HepG2 (cell line): ENCODE measurements around the gene SMURF1. TPM values are rescaled to one million over a fixed set of nuclear protein-coding genes. Genes with fewer than 3 reads are reported as not detected.

Experiments
- ATAC-seq: fragments of 200-7000 bp; cut with Tn5 transposase; 3 replicates; pipeline ENCODE4 v1.9.1; 2020; ENCODE audit warnings: mild to moderate bottlenecking, moderate library complexity
- BruUV-seq: library from RNA; stranded (reverse); fragments of 400-500 nt; replicated peaks from 2 replicates; lab custom pipeline; 2021; lab: Mats Ljungman, UMichigan
- CTCF ChIA-PET: fragments of 300-600 bp; formaldehyde crosslinking; extraction: SDS; loops from one replicate; lab custom pipeline; 2021; ENCODE audit warnings: low total read pairs, inconsistent platforms, low intra/inter-chr PET ratio; lab: Yijun Ruan, JAX
- POLR2A ChIA-PET: fragments of 350-600 bp; sonication (Branson Sonifier 250); formaldehyde crosslinking; loops from one replicate; lab custom pipeline; 2020; ENCODE audit warnings: antibody characterized with exemption, inconsistent platforms; lab: Yijun Ruan, JAX
- DNase-seq: peaks from one replicate; pipeline ENCODE4 v3.0.0-alpha.2; 2015; ENCODE audit warnings: low spot score
- FAIRE-seq: peaks from 3 replicates; lab custom pipeline; 2011; peaks lifted over from hg19 to GRCh38; lab: Jason Lieb, UNC
- H2AFZ ChIP-seq: one replicate; pipeline ENCODE4 v1.6.1; 2011; ENCODE audit warnings: low read length, inconsistent platforms
- H3K27ac ChIP-seq: fragments of 300-600 bp; 3 replicates; pipeline ENCODE4 v1.8.0; 2011; ENCODE audit warnings: mixed run types, mild to moderate bottlenecking, mixed read lengths, low read length, inconsistent platforms; ENCODE audit not compliant: insufficient read depth; ENCODE audit errors: extremely low read length
- H3K27me3 ChIP-seq, 2 experiments: fragments of 200-600 bp in 1 of 2; 2 replicates in 1 of 2; 3 replicates in 1 of 2; pipeline versions ENCODE4 v1.6.0 to v1.8.0; 2011; ENCODE audit warnings: low read length in 2 of 2, mild to moderate bottlenecking in 2 of 2, moderate library complexity in 2 of 2, inconsistent platforms in 1 of 2; ENCODE audit not compliant: insufficient read depth in 2 of 2, control insufficient read depth in 1 of 2
- H3K36me3 ChIP-seq, 2 experiments: fragments of 200-600 bp in 1 of 2; replicated peaks in 1 of 2; 2 replicates in 1 of 2; 3 replicates in 1 of 2; pipeline versions ENCODE4 v1.5.1 to v1.8.0; 2011; ENCODE audit warnings: low read length in 2 of 2, inconsistent platforms in 1 of 2; ENCODE audit not compliant: insufficient read depth in 2 of 2, control insufficient read depth in 1 of 2
- H3K4me1 ChIP-seq: 2 replicates; pipeline ENCODE4 v1.5.1; 2012; ENCODE audit warnings: low read length, inconsistent platforms; ENCODE audit not compliant: insufficient read depth
- H3K4me2 ChIP-seq: 2 replicates; pipeline ENCODE4 v1.6.0; 2011; ENCODE audit warnings: low read depth, low read length, inconsistent platforms
- H3K4me3 ChIP-seq, 3 experiments: fragments of 200-600 bp in 1 of 3; sonication (generic), shearing (Covaris generic) in 1 of 3; replicated peaks in 1 of 3; 2 replicates each; pipeline ENCODE4 v1.5.1; 2011 to 2016; ENCODE audit warnings: low read length in 3 of 3, inconsistent platforms in 2 of 3, low read depth in 2 of 3, mild to moderate bottlenecking in 2 of 3, control low read depth in 1 of 3, mixed read lengths in 1 of 3; ENCODE audit not compliant: insufficient read depth in 1 of 3
- H3K79me2 ChIP-seq: one replicate; pipeline ENCODE4 v1.6.1; 2011; ENCODE audit warnings: low read length, inconsistent platforms; ENCODE audit not compliant: insufficient read depth
- H3K9ac ChIP-seq: 2 replicates; pipeline ENCODE4 v1.6.0; 2011; ENCODE audit warnings: mild to moderate bottlenecking, low read depth, low read length, inconsistent platforms; ENCODE audit not compliant: insufficient read depth
- H3K9me3 ChIP-seq: 2 replicates; pipeline ENCODE4 v1.5.1; 2012; ENCODE audit warnings: mild to moderate bottlenecking, low read length
- H4K20me1 ChIP-seq: 2 replicates; pipeline ENCODE4 v1.6.0; 2011; ENCODE audit warnings: inconsistent platforms, mild to moderate bottlenecking, low read length, moderate library complexity; ENCODE audit not compliant: insufficient read depth
- DPF2 ChIP-seq: sonication (generic); formaldehyde crosslinking; IDR thresholded peaks from 2 replicates; pipeline ENCODE4 v1.4.0; 2020; ENCODE audit warnings: mild to moderate bottlenecking, low read depth, missing genetic modification reagents, borderline replicate concordance
- HCFC1 ChIP-seq: fragments of 150-350 bp; IDR thresholded peaks from 2 replicates; pipeline ENCODE4 v1.6.1; 2014; ENCODE audit warnings: low read depth, low read length
- HHEX ChIP-seq: IDR thresholded peaks from 2 replicates; pipeline ENCODE4 v1.6.1; 2016; ENCODE audit warnings: control low read depth
- SNAPC2 ChIP-seq: sonication (generic); formaldehyde crosslinking; IDR thresholded peaks from 2 replicates; pipeline ENCODE4 v1.8.1; 2022; ENCODE audit warnings: mild to moderate bottlenecking, missing genetic modification reagents
- TMF1 ChIP-seq: sonication (generic); formaldehyde crosslinking; IDR thresholded peaks from 2 replicates; pipeline ENCODE4 v1.8.1; 2022; ENCODE audit warnings: low read depth, missing genetic modification reagents
- YY1 ChIP-seq: IDR thresholded peaks from 2 replicates; pipeline ENCODE4 v1.6.1; 2011; ENCODE audit warnings: low read length, low read depth, moderate library complexity, mild to moderate bottlenecking; ENCODE audit not compliant: insufficient read depth, insufficient replicate concordance
- ZNF136 ChIP-seq: sonication (generic); formaldehyde crosslinking; IDR thresholded peaks from 2 replicates; pipeline ENCODE4 v1.8.1; 2022; ENCODE audit warnings: low read depth, mild to moderate bottlenecking, moderate library complexity, missing genetic modification reagents
- ZNF230 ChIP-seq: sonication (generic); formaldehyde crosslinking; IDR thresholded peaks from 2 replicates; pipeline ENCODE4 v1.4.0; 2020; ENCODE audit warnings: mild to moderate bottlenecking, missing genetic modification reagents
- ZNF552 ChIP-seq: sonication (generic); formaldehyde crosslinking; IDR thresholded peaks from 2 replicates; pipeline ENCODE4 v1.9.0; 2022; ENCODE audit warnings: missing genetic modification reagents, mild to moderate bottlenecking, borderline replicate concordance
- ZNF749 ChIP-seq: sonication (generic); formaldehyde crosslinking; IDR thresholded peaks from 2 replicates; pipeline ENCODE4 v1.8.0; 2022; ENCODE audit warnings: mild to moderate bottlenecking, missing genetic modification reagents, moderate library complexity, borderline replicate concordance
- whole genome bisulfite sequencing: methylation state at CpG from one replicate; pipeline ENCODE4 v1.1.6; 2017; ENCODE audit warnings: low lambda C conversion rate; 5-methylcytosine and 5-hydroxymethylcytosine counted together
- in situ Hi-C: cut with HindIII; loops from 2 replicates; pipeline ENCODE4 v1.10.0; 2017; ENCODE audit warnings: low pct_unique_long_range_greater_than_20kb; ENCODE audit not compliant: extremely low pct_ligation_motif_present
- intact Hi-C: fragments of 100-400 bp; cut with micrococcal nuclease; formaldehyde crosslinking; loops from one replicate; pipeline ENCODE4 v1.10.0; 2022; ENCODE audit not compliant: unreplicated experiment
- polyA plus RNA-seq, 8 experiments: library from polyadenylated mRNA; depleted of rRNA in 3 of 8; stranded (reverse) in 7 of 8; unstranded in 1 of 8; fragments of >200 nt; fragmentation: Illumina TruSeq in 4 of 8; extraction: Trizol in 4 of 8; gene quantifications; 2 replicates each; pipeline versions ENCODE4 v1.2.1 to v1.2.3, GENCODE V29; 2011 to 2016; ENCODE audit warnings: low read depth in 4 of 8, missing spikeins in 1 of 8, mixed read lengths in 1 of 8; ENCODE audit not compliant: insufficient read depth in 1 of 8
- total RNA-seq, 5 experiments: library from RNA; depleted of rRNA; stranded (reverse); fragments of >200 nt; fragmentation: Illumina TruSeq; extraction: Trizol; gene quantifications; 2 replicates each; pipeline ENCODE4 v1.2.3, GENCODE V29; 2016; ENCODE audit warnings: low read depth in 1 of 5
- TF ChIP-seq, protein P1 (sequence below): sonication (generic); formaldehyde crosslinking; IDR thresholded peaks from 2 replicates; pipeline ENCODE4 v1.4.0; 2020; ENCODE audit warnings: mild to moderate bottlenecking, missing genetic modification reagents
- TF ChIP-seq, protein P2 (sequence below): sonication (generic); formaldehyde crosslinking; IDR thresholded peaks from 2 replicates; pipeline ENCODE4 v1.4.0; 2020; ENCODE audit warnings: mild to moderate bottlenecking, missing genetic modification reagents
- TF ChIP-seq, protein P3 (sequence below): sonication (generic); formaldehyde crosslinking; IDR thresholded peaks from 2 replicates; pipeline ENCODE4 v1.4.0; 2020; ENCODE audit warnings: missing genetic modification reagents

The SMURF1 gene
- total and polyA plus RNA-seq, 2 of the 13 experiments (the other 11 are each of a cell fraction or from before 2014, with no cell fraction given) = 8.3 to 11.1 TPM

DNA sequence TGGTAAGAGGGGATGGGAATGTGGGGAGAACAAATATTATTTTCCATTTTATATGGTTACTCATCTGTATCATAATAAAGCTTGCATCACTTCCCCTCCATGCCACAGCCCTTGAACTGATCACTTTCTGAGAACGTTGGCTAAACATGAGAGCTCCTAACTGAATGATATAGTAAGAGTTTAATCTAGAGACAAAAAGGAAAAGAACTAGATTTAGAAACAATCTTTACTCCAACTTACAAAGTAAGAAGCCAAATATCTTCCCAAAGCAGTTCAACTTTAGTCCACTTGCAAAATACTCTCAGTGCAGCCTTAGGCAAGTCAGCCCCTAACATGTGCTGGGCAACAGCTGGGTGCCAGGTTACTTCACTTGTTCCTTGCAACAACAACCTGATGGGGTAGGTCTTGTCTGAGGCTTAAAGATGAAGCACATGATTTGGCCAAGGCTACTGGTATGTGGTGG lies 20.3 kb downstream of the SMURF1 start:
- DNase-seq = no peak
- Histone ChIP-seq H3K79me2 (peaks cover 55% of the 10 kb centered on the region), H3K9me3 (no peaks in the 10 kb centered on the region), H3K4me2 (no peak overlapping the region), H3K27me3 (no peaks in the 10 kb centered on the region), H2AFZ (no peak overlapping the region), H3K4me1 (peaks cover 44% of the 10 kb centered on the region), H4K20me1 (0 out of 2 replicates have a peak, but pooled peaks cover 7% of the 10 kb centered on the region)
- ChIA-PET CTCF (no interaction called here), POLR2A (interaction anchor here (1.3 kb wide), 1 partner anchor 19 kb away, joined by 5 read pairs; no protein-coding TSS in a partner anchor)
- no peak for ATAC-seq
- BruUV-seq = no TSS peak
- 85% methylated on average over 1 of the region's 1 CpG for WGBS
- FAIRE-seq = no peak
- TF ChIP-seq HCFC1 (no peak), ZNF136 (CRISPR knock-in tag) (no peak), YY1 (no peak), ZNF230 (CRISPR knock-in tag) (no peak), DPF2 (CRISPR knock-in tag) (no peak), TMF1 (CRISPR knock-in tag) (no peak), HHEX (no peak), ZNF749 (CRISPR knock-in tag) (no peak), SNAPC2 (CRISPR knock-in tag) (no peak), ZNF552 (CRISPR knock-in tag) (no peak)
- TF ChIP-seq, protein P1, sequence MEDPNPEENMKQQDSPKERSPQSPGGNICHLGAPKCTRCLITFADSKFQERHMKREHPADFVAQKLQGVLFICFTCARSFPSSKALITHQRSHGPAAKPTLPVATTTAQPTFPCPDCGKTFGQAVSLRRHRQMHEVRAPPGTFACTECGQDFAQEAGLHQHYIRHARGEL (CRISPR knock-in tag) = no peak
- TF ChIP-seq, protein P2, sequence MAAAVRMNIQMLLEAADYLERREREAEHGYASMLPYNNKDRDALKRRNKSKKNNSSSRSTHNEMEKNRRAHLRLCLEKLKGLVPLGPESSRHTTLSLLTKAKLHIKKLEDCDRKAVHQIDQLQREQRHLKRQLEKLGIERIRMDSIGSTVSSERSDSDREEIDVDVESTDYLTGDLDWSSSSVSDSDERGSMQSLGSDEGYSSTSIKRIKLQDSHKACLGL (CRISPR knock-in tag) = no peak
- TF ChIP-seq, protein P3, sequence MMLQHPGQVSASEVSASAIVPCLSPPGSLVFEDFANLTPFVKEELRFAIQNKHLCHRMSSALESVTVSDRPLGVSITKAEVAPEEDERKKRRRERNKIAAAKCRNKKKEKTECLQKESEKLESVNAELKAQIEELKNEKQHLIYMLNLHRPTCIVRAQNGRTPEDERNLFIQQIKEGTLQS (CRISPR knock-in tag) = no peak
- TF ChIP-seq, all 625 proteins: peak for 0
- intact Hi-C loops = no loop called here
- Histone ChIP-seq H3K27ac (no peak overlapping the region), H3K4me3 (no peak overlapping the region), H3K36me3 (no peaks in the 10 kb centered on the region; a peak in 1 of 5 replicates), H3K9ac (no peak overlapping the region)
- in situ Hi-C loops = no loop called here
